Sciatic nerve (tissue), 2 donors: ENCODE results near the gene IFNA1. TPM values are rescaled to one million over a fixed set of nuclear protein-coding genes. Genes with fewer than 3 reads are reported as not detected.
A peak's percentile ranks its signal among the peaks of the same experiment; 100 is the strongest.
"Not testable (repeated sequence)": the region's sequence is repeated elsewhere in the genome, so short reads cannot be mapped to it uniquely, and the experiment has no call there.

Experiments used
- ATAC-seq: fragments of 200-7000 bp; cut with Tn5 transposase; one replicate; pipeline ENCODE4 v1.9.1; 2020; ENCODE audit warnings: mild to moderate bottlenecking, moderate library complexity
- DNase-seq: peaks from one replicate; pipeline ENCODE4 v3.0.0-alpha.2; 2020; ENCODE audit warnings: low spot score
- intact Hi-C: fragments of 100-400 bp; cut with DNase I; formaldehyde crosslinking; loops from one replicate; pipeline ENCODE4 v1.14.2; 2022
- total RNA-seq: library from RNA; stranded (reverse); fragmentation: NEBNext Ultra II Directional; extraction: Animal tissue kit (Norgen Biotek cat#: 25700); gene quantifications from one replicate; pipeline ENCODE4 v1.2.1, GENCODE V29; 2021
- donor health status: DM: no; HTN: no; CAD: no.
- donor health status: DM: no; HTN: no; CAD: no.

IFNA1 gene
- total RNA-seq, 1 donor from 2014 or later, result not detected

DNA sequence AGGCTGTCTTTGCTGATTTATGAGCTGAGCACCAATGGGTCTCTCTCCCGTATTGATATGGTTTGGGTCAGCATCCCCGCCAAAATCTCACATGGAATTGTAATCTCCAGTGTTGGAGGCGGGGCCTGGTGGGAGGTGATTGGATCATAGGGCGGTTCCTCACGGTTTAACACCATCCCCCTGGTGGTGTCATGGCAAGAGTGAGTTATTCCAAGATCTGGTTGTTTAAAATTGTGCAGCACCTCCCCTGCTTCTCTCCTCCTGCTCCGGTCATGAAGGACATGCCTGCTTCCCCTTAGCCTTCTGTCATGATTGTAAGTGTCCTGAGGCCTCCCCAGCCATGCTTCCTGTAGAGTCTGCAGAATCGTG lies 5.2 kb upstream of the IFNA1 start:
- DNase-seq, ATAC-seq, intact Hi-C loops: not testable (repeated sequence)

DNA sequence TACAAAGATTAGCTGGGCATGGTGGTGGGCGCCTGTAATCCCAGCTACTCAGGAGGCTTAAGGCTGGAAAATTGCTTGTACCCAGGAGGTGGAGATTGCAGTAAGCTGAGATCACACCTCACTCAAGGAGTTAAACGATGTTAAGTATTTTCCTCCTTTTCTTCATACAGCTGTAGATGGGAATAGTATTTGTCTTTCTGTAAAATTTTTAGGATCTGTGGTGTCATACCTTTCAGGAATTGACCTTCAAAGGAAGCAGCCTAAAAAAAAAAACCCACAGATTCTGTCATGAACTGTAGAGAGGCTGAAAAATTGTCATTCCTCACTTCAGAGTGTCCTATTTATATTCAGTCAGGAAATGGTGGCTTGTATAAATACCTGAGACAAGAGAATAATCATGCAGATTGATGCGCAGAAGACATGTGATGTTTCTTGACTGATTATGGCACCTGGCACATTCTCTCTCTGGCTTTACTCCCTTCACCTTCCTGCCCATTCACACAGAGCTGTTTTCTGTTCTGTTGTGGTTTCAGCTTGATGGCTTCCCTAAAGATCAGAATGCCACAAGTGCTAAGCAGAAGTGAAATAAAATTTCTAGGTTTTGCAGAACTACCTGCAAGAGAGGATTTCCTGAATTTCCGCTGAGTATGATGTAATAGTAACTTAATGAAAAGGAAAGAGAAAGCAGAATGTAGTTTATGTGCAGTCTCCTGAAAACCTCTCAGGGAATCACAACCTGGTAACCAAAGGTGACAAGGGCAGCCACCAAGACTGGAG lies 3.8 kb downstream of the IFNA1 start:
- ATAC-seq (no peak), DNase-seq (no peak)
- intact Hi-C loops, result no loop called here

DNA sequence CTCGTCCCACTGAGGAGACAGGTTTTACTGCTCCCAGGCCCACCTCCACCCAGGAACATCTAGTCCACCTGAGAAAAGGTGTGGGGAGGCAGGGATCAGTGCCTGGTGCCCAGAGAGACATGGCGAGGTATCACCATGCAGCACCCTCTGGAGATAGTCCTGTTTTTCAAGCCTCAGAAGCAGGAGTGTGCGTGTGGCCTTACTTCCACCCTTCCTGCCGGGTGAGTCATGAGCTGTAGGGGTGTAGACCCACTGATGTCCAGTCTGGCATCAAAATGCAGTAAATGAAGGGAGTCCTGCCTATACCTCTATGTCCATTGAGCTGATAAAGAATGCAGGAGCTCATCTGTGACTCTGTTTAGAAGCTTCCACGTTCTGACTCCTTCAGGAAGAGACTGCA lies 9.1 kb downstream of the IFNA1 start:
- intact Hi-C loops, ATAC-seq, DNase-seq: not testable (repeated sequence)

DNA sequence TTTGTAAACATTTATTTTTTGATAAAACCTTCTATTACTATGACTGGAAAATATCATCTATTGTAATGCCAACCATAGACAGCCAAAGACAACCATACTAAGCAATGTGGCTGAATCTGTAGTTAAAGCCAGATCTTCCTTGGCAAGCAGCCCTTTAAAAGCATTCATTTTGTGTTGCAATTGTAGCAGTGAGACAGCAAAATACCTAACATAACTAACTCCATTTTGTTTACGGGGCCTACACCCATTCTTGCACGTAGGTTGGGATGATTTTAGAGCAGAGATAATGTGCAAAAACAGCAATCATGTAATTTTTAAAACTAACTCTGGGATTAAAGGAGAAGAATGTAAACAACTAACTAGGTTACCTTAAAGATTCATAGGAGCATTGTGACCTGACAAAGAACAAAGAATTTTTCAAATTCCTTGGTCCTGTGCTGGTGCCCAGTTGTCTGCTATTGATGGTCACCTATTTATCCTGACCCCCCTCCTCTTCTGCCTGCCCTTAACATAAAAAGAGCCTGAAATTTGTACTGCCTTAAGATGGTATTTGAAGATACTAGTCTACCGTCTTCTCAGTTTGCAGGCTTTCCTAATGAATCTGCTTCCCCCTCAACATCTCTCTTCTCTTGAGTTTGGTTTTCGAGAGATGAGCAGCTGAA lies 10.6 kb downstream of the IFNA1 start:
- ATAC-seq (no peak), DNase-seq (no peak)
- intact Hi-C loops, result no loop called here

DNA sequence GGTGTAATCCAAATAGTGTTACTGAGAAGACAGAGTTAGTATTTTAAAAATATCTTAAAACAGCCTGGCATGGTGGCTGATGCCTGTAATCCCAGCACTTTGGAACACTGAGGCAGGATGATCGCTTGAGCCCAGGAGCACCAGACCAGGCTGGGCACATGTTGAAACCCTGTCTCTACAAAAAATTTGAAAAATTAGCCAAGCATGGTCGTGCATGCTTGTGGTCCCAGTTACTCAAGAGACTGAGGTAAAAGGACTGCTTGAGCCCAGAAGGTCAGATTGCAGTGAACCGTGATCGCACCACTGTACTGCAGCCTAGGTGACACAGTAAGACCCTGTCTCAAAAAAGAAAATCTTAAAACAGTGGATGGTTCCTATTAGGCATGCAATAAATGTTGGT lies 12.4 kb downstream of the IFNA1 start:
- ATAC-seq (no peak), DNase-seq (no peak)
- intact Hi-C loops, result no loop called here

DNA sequence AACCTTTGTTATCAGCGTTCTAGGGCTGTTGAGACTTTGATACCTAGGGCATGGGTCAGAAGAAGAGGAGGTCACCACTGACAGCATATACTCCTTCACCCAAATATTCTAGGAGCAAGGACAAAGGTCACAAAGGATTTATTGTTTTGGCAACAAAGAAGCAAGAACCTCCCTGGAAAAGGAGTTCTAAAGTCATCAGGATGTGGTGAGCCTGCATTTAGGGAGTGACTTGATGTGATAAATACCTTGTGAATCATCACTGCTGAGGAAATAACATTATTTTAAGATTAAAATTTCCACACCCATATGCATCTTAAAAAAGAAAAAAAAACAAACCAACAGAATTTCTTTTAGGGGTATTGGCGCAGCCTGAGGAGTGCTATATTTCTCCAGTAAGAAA lies 13.9 kb downstream of the IFNA1 start:
- intact Hi-C loops, result no loop called here
- ATAC-seq, result no peak
- no peak for DNase-seq

DNA sequence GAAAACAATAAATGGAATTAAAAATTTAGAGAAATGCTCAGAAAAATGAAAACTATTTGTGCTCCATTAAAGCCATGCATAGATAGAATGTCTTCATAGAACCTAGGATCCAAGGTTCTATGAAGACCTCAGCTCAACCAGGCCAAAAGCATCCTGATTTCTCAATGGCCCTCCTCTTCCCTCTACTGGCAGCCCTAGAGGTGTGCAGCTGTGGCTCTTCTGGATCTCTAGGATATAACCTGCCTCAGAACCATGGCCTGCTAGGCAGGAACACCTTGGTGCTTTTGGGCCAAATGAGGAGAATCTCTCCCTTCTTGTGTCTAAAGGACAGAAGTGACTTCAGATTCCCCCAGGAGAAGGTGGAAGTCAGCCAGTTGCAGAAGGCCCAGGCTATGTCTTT lies 15.1 kb downstream of the IFNA1 start:
- DNase-seq, result no peak
- intact Hi-C loops, result no loop called here
- ATAC-seq, result peak; percentile 41

DNA sequence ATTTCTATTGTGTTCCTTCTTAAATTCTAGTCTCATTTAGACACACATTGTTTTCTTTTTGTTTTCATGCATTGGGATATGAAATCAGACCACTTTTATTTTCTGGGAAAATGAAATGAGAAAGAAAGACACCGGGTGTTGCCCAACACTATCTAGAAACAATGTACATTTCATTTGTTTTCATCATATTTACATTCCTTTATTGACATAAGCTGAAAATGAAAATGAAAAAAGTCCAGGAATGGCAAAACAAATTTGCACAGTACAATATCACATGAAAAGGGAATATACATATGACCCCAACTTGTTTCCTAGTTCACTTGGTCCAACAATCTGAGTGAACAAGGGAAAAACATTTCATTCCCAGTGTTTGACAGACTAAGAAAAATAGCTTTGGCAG lies 21.1 kb downstream of the IFNA1 start:
- DNase-seq, result no peak
- intact Hi-C loops, result no loop called here
- no peak for ATAC-seq

DNA sequence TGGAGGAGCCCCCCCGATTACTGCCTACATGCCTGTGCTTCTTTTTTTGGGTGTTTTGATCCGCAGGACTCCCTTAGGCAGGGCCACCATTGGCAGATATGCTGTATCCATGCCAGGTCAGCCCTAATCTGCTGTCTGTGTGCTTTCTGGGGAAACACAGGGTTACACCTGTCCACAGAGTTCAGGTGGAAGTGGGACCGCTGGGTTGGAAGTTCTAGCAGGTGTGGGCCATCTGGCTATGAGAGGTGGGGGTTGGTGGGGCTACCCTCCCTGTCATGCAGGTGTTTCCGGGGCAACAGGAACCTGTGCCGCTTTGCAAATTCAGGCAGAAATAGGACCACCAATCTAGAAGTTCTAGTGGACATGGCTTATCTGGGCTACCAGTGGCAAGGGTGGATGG lies 24.9 kb downstream of the IFNA1 start:
- no peak for DNase-seq
- intact Hi-C loops, result no loop called here
- no peak for ATAC-seq

DNA sequence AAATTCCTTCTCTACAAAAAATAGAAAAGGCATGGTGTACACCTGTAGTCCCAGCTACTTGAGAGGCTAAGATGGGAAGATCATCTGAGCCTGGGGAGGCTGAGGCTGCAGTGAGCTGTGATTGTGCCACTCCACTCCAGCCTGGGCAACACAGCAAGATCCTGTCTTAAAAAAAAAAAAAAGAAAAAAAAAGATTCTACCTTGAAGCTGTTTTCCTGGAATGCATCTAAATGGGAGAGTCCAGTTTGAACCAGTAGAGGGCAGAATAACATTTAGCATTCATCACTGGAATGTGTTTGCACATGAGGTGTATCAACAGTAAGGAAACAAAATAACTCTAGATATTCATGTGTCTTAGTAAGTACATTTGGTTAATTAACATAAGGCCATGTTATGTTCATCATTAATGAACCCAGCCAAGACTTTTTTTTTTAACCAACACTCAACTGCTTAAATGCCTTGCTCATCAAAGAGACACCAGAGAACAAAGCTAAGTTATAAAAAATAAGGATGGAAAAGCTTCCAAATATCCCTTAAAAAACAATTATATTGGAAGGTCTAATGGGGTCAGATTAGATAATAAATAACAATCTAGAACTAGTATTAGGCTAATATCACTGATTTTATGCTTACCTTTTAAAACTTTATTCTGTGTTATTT lies 25.8 kb downstream of the IFNA1 start:
- no peak for DNase-seq
- intact Hi-C loops, result no loop called here
- no peak for ATAC-seq

DNA sequence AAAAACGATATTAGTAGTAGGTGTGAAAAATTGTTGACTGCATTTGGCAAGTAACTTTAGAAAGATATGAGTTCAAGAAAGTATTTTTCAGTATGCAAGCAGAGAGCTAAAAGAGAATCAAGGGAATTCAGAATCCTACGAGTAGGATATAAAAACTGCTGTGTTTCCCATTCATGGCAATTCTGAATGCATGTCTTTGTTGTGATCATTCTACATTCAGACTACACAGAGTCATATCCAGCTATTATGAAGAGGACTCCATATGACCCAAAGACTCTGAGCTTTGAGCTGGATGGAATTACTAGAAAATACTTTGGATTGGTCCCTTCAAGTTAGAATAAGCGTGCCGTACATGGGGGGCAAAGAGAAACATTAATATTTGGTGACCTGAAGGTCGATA lies 29.9 kb downstream of the IFNA1 start:
- DNase-seq (no peak), ATAC-seq (no peak)
- intact Hi-C loops, result no loop called here

DNA sequence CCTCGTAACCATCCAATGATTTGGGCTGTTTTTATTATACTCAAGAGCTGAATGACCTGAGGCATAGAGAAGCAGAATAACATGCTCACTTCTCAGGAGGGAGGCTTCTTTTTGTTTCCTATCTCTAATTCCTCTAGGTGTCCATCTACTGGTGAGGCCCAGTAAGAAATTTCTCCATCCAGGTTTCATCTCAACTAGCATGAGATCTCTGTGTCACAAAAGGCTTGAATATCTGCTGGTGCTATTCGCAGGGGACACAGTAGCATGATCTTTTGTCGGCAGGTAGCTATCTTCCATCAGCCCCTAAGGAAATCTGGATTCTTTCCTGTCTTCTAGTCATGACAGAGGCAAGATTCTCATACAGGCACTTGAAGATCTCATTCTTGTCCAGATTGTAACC lies 33.0 kb downstream of the IFNA1 start:
- intact Hi-C loops, result no loop called here
- no peak for DNase-seq

DNA sequence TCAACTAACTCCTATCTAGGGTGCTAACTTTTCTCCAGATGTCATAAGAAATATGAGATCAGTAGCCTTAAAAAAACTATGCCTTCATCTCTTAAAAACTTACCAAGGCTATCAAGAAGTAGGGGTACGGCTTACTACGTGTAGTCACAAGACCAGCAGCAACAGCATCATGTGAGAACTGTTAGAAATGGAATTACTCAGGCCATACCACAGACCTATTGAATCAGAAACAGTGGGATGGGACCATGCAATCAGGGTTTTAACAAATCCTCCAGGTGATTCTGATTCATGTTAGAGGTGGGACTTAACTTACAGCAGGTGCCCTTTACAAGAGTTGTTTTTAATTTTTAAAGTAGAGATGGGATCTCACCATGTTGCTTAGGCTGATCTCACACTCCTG lies 37.2 kb downstream of the IFNA1 start:
- DNase-seq (no peak), ATAC-seq (no peak)
- intact Hi-C loops, result no loop called here

More for the DNA sequence above, 33.0 kb downstream of the IFNA1 start:
- ATAC-seq, result no peak

DNA sequence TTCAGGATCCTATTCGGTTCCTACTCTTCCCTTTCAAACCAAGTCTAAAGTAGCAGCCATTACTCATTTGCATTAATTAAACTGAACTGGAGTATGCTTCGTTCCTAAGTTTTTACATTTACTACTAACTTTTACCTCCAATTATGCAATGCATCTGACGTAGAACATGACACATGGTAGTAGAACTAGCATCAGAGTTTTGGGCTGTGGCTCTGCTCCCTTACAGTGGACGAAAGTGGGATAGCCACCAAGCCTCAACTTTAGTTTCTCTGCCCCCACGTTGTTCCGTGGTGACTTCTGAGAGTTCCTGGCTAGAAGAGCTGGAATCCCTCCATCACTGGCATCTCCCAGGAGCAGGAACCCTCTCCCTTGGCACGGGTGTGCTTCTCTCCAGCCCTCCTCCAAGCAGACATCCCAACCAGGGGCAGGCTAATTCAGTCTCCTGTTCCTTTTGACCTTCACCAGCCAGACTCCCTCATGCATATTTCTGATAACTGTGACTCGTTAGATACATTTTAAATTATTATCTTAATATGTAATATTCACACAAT lies 39.0 kb downstream of the IFNA1 start:
- DNase-seq, result no peak
- no peak for ATAC-seq
- intact Hi-C loops, result no loop called here

DNA sequence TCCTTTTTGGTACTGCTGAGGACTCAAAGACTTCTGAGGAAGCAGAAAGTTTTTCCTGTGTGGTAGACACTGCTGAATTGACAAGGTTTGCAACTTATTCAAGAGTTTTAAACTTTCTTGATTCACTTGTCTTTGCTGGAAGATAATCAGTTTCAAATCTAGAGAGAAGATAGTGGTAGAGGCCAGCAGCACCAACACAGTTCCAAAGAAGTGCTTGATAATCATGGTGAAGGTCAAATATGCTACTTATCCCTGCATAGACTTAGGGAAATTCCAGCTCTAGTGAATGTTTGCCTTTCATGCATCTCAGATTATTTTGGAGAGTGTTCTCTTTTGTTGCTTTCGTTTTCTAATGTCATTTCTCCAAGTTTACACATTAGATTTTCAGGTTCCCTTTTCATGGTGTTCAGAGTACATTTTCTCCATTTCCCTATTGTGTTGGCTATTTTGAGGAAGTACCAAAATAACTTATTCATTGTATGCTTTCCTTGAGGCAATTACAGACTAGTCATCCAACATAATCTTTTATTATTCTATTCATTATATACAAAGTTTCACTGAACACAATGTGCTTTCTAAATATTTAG lies 41.3 kb downstream of the IFNA1 start:
- DNase-seq, result no peak
- ATAC-seq, result no peak
- intact Hi-C loops, result no loop called here

DNA sequence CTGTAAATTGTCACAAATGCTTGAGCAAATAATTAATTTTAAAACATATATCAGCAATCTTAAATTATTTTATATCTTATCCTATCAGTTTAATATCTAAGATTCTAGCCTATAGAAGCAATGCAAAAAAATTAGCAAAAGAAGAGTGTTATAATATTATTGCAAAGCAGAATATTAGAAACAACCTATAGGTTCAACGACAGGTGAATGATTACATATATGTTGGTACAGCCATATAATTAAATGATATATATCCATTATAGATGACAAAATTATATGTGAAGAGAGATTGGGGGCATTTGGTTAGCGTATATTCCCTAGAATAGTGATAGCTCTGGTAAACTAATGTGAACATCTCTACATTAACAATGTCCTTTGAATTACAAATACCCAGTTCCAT lies 42.0 kb downstream of the IFNA1 start, which contains the start of gene IFNE:
Gene IFNE, minus strand, starts transcription at position 101 of the 400 bp plus-strand sequence. CDS start 619 bp downstream, outside the sequence.
- no peak for ATAC-seq
- intact Hi-C loops, result no loop called here
- no peak for DNase-seq
